ENCODE data around the gene NANS.

DNA sequence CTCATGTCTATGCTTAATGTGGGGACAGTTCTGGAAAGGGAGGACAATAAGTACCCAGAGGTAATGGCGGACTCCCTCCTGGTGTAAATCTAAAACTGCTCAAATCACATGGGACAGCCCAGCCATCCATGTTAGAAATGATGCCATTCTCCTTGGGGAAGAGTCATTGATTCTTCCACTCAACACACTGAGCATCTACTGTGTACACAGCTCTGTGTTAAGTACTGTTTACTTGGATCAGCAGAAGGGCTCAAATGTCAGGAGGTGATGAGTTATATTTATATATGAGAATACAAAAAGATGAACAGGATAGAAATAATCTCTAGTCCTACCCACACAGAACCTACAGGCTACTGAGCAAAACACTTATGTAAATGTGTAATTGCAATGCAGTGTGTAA is 31.8 kb upstream of the NANS start:
- TF ChIP-seq, protein P1, sequence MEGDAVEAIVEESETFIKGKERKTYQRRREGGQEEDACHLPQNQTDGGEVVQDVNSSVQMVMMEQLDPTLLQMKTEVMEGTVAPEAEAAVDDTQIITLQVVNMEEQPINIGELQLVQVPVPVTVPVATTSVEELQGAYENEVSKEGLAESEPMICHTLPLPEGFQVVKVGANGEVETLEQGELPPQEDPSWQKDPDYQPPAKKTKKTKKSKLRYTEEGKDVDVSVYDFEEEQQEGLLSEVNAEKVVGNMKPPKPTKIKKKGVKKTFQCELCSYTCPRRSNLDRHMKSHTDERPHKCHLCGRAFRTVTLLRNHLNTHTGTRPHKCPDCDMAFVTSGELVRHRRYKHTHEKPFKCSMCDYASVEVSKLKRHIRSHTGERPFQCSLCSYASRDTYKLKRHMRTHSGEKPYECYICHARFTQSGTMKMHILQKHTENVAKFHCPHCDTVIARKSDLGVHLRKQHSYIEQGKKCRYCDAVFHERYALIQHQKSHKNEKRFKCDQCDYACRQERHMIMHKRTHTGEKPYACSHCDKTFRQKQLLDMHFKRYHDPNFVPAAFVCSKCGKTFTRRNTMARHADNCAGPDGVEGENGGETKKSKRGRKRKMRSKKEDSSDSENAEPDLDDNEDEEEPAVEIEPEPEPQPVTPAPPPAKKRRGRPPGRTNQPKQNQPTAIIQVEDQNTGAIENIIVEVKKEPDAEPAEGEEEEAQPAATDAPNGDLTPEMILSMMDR (IDR thresholded peaks at IDR 0.05 in 2 of 3, conservative IDR thresholded peaks at IDR 0.05 in 1 of 3; ENCODE audit: control insufficient read depth in 2 of 3, extremely low read depth in 1 of 3, insufficient read depth in 1 of 3, low read depth in 3 of 3, low read length in 3 of 3) = no peak
- TF ChIP-seq BRCA1 (IDR thresholded peaks at IDR 0.05; ENCODE audit: low read depth, low read length) (no peak), POLR2AphosphoS5 (IDR thresholded peaks at IDR 0.05; ENCODE audit: low read length) (no peak), RFX5 (IDR thresholded peaks at IDR 0.05; ENCODE audit: low read depth, low read length) (no peak), SIX5 (IDR thresholded peaks at IDR 0.05; ENCODE audit: low read depth, low read length, severe bottlenecking) (no peak)

All from GM12878 (cell line).